Tibial artery (tissue), 4 donors: ENCODE results near the gene KRTAP10-1.

ENCODE experiments used
- DNase-seq, 2 donors: peaks; one replicate each; pipeline ENCODE4 v3.0.0-alpha.2; 2019
- H3K27ac ChIP-seq, 2 donors: fragments of 200-600 bp; sonication (generic) in 1 of 2; 1 replicate in 1 of 2; 2 replicates in 1 of 2; pipeline ENCODE4 v1.5.1; 2018 to 2019; ENCODE audit warnings: mild to moderate bottlenecking in 1 of 2
- H3K27me3 ChIP-seq, 2 donors: fragments of 200-600 bp; sonication (generic) in 1 of 2; one replicate each; pipeline versions ENCODE4 v1.5.1 to v1.6.0; 2016 to 2019
- H3K36me3 ChIP-seq, 3 donors: fragments of 200-600 bp; sonication (generic) in 2 of 3; one replicate each; pipeline ENCODE4 v1.5.1; 2016 to 2019; ENCODE audit warnings: mild to moderate bottlenecking in 2 of 3
- H3K4me1 ChIP-seq, 4 donors: fragments of 200-600 bp; sonication (generic) in 2 of 4; 1 replicate in 3 of 4; 2 replicates in 1 of 4; pipeline ENCODE4 v1.5.1; 2016 to 2019
- H3K4me3 ChIP-seq, 2 donors: fragments of 200-600 bp; sonication (generic) in 1 of 2; 1 replicate in 1 of 2; 2 replicates in 1 of 2; pipeline ENCODE4 v1.5.1; 2018 to 2019; ENCODE audit warnings: mild to moderate bottlenecking in 2 of 2
- H3K9me3 ChIP-seq, 3 donors: fragments of 200-600 bp; sonication (generic) in 1 of 3; one replicate each; pipeline ENCODE4 v1.5.1; 2016 to 2019
- CTCF ChIP-seq, 2 experiments: fragments of 200-600 bp in 1 of 2; fragments of 450-650 bp in 1 of 2; IDR thresholded peaks; one replicate each; pipeline ENCODE4 v1.5.1; 2017 to 2019; ENCODE audit warnings: antibody characterized with exemption in 2 of 2, mild to moderate bottlenecking in 1 of 2, moderate library complexity in 1 of 2
- intact Hi-C: fragments of 100-400 bp; cut with DNase I; formaldehyde crosslinking; loops from one replicate; pipeline ENCODE4 v1.15.0; 2023; ENCODE audit warnings: low total_unique reads

KRTAP10-1 gene

GRCh38 chr21:44489962-44490361 lies 50.0 kb downstream of the KRTAP10-1 start:
- peaks cover 0 to 19% (median 13%) of the 10 kb centered on the region in 3 donors for H3K9me3 ChIP-seq
- DNase-seq, result no peak
- peaks cover 0 to 6% (median 0%) of the 10 kb centered on the region in 3 donors for H3K36me3 ChIP-seq
- H3K4me1 ChIP-seq, result no peaks in the 10 kb centered on the region
- H3K4me3 ChIP-seq, result no peak overlapping the region
- intact Hi-C loops, result no loop called here
- no peak overlapping the region for H3K27ac ChIP-seq
- peaks cover 0 to 10% of the 10 kb centered on the region in 2 donors for H3K27me3 ChIP-seq
- TF ChIP-seq CTCF (IDR thresholded peaks at IDR 0.05), result no peak
